ENCODE measurements around the gene DGCR2.
"Not testable (repeated sequence)": the region's sequence is repeated elsewhere in the genome, so short reads cannot be mapped to it uniquely, and the experiment has no call there.

The DGCR2 gene

DNA sequence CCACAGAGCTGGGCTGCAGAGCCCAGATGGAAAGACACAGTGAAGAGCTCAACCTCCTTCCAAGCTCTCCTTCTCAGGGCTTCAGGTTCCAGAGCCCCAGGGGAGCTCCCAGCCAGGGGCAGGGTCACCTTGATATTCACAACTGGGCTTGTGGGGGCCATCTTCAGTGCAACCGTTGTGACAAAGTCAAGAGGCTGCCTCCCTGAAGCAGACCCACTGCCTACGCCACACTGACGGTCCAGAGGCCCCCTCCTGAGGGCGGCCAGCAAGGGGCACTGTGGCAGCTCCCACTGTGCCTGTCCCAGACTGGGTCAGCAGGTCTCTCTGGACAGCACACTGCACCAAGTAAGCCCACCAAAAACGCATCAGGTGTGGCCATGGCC is 84.1 kb downstream of the DGCR2 start:
- DNase-seq: no peak

DNA sequence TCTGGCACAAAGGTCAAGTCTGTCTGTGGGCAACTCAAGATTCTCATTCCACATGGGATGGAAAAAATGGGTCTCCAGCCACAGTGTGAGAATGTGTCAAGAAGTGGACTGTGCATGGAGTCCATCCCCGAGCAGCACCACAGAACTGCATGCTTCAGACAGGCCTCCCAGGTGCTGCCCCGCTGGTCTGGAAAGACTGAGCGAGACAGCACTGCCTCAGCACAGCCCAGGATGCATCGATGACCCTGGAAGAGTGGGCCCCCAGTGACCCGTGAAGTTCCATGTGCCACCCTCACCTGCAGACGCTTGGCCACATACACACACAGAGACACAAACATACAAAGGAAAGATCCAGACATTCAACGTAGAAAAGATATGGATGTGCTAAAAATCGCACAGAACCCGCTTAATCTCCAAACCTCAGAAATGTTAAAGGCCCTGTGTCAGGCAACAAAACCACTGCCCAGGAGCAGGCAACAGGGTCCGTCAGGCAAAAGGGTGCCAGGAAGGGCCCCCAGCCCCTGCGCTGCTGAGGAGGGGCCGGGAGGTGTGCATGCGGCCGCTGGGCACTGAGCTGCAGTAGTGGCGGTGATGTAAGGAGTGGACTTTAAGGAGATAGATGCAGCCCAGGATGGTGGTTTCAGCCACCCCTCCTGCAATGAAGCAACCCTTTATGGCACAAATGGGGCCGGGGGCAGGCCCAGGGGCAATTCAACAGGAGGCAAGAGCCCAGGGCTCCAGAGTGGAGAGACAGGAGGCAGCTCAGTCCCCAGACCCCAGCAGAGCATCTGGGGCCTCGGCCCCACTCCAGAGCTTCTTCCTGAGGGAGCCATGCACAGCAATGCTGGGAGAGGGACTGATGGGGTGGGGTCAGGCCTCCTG is 84.7 kb downstream of the DGCR2 start:
- no peak for DNase-seq

DNA sequence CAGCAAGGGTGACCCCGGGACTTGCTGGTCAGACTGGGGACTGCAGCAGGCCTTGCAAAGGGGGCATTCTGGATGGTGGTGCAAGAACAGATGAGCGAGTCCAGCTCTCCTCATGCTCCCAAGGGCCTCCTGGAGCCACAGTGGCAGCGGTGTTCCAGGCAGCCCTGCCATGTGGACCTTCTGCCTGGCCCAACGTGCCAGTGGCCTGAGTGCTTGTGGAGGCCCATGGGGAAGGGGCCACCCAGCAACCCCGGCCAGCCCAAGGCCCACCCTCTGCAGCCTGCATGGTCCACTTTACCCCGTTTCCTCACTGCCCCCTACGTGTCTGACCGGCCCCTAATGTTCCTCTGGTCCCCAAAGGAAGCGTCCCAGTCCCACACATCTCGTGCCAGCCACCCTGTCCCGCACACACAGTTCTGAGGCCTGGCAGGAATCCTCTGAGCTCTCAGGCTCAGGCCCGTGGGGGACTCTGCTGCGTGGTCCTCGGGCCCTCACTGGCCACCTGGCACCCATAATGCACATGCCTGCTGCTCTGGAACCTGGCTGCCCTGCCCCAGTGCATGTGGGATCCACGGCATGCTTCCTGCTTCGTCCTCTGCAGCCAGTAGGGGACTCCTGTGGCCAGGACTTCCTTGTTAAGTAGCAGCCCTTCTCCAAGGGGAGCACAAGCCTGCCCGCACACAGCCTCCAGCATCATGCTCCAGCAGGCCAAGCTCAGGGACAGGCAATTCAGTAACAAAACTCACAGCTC is 85.5 kb downstream of the DGCR2 start:
- DNase-seq: no peak

DNA sequence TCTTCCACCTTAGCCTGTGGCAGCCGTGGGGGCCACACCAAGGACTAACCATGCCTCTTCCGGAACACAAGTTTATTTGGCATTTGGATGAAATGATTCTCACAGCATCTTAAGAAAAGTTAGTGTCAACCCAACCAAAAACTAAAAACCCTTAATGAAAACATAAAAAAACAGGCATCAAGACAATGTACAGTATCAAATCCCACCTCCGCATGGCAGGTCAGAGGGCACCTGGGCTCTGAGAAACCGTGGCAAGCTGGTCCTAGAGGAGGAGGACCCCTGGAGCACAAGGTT is 86.0 kb downstream of the DGCR2 start:
- DNase-seq: no peak

DNA sequence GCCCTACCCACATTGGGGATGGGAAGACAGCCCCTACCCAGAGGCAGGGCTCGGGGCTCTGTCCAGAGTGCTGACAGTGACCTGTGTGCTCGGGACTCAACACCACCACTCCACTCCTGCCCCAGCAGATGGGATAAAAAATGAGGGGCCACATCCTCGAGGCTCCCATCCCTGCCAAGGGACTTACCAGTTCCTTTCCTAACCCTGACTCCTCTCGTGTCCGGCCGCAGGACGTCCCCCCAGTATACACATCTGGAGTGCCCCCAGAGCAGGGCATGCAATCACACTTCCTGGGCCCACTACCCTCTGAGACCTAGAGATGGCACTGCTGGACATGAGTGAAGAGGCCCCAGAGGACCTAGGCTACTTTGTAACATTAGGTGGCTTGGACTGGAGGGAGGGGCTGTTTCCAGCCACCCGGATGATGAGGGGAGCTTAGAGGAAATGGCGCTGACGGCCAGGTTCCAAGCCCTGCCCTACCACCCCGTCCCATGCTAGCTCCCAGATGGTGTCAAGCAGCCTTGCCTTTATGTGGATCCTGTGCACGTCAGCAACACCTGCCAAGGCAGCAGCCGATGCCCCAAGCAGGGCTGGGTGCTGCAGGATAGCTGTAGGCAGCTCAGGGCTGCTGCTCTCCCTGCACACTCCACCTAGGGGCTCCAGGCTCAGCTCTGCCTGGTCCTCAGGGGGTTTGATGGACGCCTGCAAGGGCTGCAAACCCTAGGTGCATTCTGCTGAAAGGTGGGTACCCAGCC is 86.6 kb downstream of the DGCR2 start:
- peak in 1 of 2 experiments; percentile 23 for DNase-seq

DNA sequence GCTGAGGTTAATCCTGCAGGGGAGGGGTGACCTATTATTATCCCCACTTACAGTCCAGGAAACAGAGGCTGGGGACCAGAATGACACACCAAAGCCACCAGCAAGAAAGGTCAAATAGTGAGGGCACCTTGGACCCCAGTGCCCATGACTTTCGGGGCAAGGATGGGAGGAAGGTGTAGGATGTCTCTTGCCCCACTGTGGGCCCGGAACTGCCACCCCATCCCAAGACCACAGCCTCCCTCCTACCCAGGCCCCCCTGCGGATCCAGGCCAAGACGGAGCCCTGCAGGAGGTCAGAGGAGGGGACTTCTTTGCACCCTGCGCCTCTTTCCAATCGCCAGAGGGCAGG is 87.1 kb downstream of the DGCR2 start:
- DNase-seq: not testable (repeated sequence)

DNA sequence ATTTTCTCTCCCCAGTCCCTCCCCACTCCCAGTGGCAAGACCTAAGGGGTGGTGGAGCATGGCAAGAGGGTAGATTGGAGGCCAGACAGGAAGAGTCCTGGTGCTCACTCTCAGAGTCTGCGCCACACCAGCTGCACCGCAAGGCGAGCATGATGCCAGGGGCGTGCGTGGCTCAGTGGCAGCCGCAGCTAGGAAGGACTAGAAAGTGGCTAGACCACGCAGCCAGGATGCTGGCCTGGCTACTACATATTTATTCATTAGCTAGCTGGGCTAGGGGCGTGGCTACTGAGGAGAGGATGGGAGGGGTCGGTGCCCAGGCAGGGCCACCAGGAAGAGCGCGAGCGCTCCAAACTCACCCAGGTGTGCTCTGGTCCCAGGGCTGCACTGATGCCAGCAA is 87.5 kb downstream of the DGCR2 start:
- DNase-seq: not testable (repeated sequence)

DNA sequence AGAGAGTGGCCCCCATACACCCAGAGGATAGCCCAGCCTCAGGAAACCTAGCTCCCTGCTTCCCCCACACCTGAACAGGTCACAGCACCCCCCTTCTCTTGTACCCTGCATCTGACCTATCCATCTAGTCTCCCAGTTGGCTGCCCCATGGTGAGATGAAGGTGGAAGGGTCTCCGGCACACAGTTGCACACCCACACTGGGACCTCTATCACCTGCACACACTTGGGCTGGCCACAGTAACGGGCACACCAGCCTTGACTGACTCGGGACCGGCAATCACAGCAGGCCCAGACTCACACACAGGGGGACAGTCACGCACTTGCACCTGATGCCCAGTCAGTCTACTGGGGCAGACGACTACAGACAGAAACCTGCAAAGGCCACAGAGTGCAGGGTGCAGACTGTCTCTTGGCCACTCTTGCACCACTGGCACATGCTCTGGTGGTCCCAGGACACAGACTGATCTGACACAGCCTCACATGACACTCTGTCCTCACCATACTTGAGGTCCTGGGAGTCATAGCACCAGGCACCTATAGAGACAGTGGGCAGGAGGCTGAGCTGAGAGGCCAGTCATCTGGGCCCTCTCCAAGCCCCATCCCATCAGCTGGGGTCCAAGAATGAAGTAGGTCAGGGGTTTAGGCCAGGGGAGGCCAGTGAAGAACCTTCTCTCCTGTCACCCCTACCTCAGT is 88.0 kb downstream of the DGCR2 start:
- not testable (repeated sequence) for DNase-seq

DNA sequence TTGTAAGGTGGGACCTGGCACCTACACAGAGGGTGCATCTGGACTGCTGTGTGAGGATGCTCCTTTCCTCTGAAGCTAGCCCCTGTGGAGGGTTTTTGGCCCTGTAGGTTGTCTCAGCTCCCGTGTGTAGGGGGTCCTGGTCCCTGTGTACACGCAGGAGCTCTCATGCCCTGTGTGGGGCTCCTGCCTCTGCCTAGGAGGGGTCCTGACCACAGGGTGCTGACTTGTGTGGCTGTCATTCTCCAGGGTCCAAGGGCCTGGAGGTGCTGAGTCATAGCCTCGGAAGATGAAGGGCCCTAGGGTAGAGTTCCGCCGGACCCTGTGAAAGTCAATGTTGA is 88.7 kb downstream of the DGCR2 start:
- DNase-seq: not testable (repeated sequence)

DNA sequence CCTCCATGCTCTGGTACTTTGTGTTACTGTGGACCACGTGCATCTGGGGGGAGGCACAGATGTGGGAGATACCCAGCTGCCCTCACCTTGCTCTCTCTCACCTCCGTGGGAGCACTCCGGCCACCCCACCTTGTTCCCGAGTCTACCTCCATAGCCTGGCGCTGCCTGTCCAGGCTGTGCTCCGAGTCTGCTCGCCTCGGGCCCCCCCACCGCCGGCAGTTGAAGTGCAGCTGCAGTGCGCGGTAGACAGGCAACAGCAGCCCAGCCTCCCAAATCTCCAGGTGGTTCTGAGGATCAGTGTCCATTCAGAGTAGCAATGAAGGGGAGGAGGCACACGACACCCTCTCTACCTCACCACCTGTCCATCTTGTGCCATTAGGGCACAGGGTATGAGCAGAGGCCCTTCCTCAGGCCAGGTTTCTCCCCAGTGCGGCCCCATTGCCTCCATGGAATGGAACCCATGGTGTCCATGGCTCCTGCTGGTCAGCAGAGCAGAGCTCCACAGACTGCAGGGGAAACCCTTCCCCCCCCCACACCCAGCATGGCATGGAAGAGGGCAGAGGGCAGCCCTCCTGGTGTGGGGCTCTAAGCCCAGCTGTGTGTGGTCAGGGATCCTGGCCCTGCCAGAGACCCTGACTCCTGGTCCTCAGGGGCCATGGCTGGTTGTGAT is 89.2 kb downstream of the DGCR2 start:
- not testable (repeated sequence) for DNase-seq

DNA sequence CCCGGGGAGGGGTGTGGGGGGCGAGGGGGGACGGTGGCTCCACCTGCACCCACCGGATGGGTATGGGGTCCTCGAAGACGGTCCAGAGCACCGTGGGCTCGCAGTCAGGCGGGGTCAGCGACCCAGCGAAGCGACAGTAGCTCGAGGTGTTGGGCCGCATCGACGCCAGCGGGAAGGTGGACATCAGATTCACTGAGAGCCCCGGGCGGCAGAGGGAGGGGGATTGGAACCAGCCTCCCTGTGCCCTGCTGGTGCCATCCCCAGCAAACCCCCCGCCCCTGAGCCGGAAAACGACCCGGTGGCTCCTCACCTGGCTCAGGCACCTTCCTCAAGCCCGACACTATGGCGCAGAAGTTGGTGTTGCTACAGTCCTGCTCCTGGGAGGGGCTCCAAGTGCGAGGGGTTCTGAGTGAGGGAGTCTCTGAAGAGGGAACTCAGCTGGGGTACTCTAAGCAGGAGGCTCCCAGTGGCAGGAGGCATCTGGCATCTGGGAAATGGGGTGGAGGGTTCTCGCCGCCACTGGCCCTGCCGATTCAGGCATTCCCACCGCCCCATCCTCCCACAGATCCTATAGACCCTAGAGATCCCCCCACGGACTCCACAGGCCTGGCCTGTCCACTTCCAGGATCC is 89.9 kb downstream of the DGCR2 start:
- not testable (repeated sequence) for DNase-seq

DNA sequence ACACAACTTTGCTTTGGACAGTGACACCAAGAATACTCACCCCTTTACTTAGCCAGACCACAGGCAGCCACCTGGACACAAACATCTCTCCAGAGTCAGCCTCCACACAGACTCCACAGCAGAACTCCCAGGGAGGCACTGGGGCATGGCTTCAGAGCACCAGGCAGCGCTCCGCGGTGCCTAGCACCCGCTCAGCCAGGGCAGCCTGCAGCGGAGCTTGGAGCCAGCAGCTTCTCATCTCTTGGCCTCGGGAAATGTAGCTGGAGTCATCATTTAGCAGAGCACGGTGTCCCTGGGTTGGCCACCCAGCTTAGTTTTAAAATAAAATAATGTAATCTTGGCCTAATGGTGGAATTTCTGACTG is 91.3 kb downstream of the DGCR2 start:
- DNase-seq: not testable (repeated sequence)

DNA sequence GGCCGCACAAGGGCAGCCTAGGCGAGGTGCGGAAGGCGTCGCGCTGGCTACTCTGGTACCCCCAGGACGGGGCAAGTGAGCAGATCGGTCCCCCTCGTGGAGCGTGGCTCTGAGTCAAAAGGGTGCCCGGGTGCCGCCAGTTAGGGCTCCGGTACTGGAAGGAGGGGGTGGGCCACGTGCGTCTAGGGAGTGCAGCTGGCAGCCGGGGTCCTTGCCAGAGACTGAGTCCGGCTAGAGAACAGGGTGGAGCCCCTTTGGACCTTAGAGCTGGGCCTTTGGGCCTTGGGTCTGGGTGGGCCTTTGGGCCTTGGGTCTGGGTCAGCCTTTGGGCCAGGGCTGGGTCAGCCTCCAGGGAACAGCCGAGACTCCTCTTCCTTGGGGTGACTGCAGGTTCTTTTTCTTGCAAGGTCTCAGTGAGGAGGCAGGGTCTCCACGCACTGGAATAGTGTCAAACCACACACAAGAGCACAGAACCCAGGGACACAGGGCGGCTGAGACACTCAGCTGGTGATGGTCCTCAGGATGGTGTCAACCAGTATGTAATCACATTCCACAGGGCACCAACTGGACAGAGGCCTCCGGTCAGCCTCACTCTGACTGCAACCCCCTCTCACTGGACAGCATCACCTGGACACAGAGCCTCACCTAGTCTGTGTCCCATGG is 91.9 kb downstream of the DGCR2 start:
- not testable (repeated sequence) for DNase-seq

DNA sequence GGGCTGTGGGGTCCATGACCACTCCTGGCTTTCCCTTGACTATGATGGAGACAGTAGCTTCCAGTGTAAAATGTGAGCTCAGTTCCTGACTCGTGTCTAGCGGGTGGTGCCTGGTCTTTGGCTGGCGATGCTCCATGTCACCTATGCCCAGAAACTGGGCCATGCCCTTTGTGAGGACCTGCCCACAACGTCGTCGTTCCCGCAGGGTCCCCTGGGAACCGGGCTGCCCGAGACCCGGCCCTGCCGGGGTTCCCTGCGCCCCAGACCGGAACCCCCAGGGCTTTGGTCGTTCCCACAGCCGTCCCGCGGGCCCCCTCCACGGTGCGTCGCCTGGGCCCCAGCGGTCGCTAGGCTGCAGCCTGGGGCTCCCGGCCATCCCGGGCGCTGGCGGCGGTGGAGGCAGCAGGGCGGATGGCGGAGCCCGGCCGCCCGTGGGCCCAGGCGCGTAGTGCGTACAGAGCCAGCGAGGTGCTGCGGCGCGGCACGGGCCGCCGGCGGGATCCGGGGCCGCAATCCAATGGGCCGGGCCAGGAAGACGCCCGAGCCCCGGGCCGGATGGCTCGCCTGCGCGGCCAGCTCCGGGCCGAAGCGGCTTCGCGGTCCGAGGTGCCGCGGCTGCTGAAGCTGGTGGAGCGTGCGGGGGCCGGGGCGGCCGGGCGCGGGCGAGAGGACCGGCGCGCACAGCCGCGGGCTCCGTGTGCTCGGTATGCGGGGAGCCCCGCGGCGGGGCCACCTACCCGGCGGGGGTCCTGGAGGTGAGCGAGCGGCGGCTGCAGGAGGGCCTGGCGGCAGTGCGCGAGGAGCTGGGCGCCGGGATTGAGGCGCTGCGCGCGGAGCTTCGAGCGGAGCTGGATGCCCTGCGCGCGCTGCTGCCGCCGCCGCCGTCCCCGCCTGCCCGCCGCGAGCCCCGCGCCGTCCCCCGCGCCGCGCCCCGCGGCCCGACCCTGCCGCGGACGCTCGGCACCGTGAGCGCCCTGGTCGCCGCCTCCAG is 92.8 kb downstream of the DGCR2 start:
- not testable (repeated sequence) for DNase-seq

DNA sequence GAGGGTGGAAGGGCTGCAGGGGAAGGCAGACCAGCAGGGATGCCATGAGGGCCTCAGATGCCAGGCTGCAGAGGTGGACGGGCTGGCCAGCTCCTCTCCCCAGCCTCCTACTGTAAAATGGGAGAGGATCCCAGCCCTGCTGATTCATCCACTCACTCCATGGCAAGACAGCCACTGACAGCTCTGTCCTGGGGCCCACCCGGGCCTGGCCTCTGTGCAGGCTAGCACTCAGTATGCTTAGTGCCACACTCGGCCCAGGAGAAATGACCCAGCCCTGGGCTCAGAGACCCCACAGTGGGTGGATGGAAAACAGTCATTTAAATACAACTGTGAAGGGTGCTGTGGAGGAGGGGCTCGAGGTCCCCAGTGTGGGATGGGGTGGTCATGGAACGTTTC is 94.2 kb downstream of the DGCR2 start:
- DNase-seq: not testable (repeated sequence)

DNA sequence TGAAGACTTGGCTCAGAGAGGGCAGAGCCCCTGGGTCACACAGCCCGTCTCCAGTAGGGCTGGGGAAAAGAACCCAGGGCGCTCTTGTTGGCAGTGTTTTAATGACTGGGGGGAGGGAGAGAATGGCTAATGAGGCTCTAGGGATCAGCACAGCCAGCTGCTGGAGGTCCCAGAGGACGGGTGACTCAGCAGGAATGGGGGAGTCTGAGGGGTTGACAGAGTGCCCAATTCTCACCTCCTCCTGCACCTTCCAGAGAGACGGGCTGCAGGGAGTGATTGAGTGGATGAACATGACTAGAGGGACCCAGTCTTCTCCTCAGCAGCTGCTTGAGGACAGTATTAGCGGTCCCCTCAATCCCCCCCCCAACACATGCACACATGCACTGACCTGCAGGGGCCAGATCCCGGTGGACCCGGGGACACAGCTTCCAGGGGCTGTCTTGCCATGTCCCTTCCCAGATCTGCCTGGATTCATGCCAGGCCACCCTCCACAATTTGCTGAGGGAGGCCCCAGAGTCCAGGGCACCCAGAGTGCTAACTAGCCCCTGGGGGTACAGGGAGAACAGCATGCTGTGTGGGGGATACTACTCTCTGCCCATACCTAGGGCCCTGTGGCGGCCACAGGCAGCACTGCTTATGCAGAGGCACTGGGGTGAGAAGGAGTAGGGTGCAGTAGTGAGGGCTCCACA is 94.7 kb downstream of the DGCR2 start:
- not testable (repeated sequence) for DNase-seq

DNA sequence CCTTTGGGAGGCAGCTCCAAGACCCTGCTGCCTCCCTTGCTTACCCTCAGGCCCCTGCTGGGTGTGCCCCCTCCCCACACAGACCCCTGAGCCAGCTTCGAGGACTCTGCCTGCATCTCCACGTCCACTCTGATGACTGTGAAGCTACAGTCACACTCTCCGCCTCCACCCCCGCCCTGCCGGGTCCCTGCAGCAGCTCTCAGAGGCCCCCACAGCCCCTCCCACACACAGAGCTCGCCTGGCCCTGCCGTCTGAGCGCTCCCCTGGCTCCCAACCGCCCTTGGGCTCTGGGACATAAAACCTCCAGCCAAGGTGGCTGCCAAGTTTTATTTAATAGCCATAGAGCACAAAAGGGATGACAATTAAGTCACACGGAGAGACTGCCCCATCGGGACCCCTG is 96.1 kb downstream of the DGCR2 start:
- DNase-seq: not testable (repeated sequence)

DNA sequence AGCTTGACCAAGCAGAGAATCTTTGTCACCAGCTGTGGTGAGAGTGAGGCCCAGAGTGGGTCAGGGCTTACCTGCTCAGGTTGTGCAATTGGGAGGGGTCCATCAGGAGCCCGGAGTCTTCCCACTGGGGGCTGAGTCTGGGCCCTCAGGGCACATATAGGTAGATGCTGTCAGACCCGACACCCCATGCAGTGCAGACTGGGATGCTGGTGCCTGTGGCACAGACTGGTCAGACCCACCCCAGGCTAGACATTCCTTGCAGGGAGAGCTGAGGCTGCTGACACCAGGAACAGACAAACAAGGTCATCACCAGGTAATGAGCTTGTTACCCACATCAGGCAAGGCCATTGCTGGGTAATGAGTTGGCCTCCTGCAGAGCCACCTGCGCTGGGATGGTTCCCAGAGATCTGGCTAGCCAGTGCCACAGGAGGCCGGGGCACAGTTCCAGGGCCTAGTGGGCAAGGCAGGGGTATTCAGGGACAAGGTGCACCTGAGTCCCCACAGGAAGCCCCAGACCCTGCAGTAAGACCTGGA is 97.2 kb downstream of the DGCR2 start:
- DNase-seq: not testable (repeated sequence)

DNA sequence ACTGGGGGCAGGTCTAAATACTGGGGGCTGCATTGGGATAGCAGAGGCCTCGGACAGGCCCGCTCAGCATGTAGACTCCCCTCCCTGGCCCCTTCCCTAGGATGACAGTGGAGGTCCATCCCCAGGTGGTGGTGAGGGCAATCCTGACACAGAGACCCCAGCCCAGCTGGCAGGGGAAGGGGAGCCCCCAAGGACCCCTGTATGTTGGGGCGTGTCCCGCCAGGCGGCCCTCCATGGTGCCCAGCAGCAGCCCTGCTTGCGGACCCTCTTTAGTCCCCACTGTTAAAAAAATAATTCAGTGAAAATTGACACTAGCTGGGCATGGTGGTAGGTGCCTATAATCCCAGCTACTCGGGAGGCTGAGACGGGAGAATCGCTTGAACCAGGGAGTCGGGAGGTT is 98.3 kb downstream of the DGCR2 start:
- not testable (repeated sequence) for DNase-seq
